CD4-positive, alpha-beta T cell treated with Interleukin-17A for 4 hours (primary cell): ENCODE data around the gene IRF2BP1.
A peak's percentile ranks its signal among the peaks of the same experiment; 100 is the strongest.

Experiments
- DNase-seq: peaks from one replicate; pipeline ENCODE4 v3.0.0-alpha.2; 2020; ENCODE audit warnings: mixed read lengths

Gene IRF2BP1, protein sequence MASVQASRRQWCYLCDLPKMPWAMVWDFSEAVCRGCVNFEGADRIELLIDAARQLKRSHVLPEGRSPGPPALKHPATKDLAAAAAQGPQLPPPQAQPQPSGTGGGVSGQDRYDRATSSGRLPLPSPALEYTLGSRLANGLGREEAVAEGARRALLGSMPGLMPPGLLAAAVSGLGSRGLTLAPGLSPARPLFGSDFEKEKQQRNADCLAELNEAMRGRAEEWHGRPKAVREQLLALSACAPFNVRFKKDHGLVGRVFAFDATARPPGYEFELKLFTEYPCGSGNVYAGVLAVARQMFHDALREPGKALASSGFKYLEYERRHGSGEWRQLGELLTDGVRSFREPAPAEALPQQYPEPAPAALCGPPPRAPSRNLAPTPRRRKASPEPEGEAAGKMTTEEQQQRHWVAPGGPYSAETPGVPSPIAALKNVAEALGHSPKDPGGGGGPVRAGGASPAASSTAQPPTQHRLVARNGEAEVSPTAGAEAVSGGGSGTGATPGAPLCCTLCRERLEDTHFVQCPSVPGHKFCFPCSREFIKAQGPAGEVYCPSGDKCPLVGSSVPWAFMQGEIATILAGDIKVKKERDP

DNA sequence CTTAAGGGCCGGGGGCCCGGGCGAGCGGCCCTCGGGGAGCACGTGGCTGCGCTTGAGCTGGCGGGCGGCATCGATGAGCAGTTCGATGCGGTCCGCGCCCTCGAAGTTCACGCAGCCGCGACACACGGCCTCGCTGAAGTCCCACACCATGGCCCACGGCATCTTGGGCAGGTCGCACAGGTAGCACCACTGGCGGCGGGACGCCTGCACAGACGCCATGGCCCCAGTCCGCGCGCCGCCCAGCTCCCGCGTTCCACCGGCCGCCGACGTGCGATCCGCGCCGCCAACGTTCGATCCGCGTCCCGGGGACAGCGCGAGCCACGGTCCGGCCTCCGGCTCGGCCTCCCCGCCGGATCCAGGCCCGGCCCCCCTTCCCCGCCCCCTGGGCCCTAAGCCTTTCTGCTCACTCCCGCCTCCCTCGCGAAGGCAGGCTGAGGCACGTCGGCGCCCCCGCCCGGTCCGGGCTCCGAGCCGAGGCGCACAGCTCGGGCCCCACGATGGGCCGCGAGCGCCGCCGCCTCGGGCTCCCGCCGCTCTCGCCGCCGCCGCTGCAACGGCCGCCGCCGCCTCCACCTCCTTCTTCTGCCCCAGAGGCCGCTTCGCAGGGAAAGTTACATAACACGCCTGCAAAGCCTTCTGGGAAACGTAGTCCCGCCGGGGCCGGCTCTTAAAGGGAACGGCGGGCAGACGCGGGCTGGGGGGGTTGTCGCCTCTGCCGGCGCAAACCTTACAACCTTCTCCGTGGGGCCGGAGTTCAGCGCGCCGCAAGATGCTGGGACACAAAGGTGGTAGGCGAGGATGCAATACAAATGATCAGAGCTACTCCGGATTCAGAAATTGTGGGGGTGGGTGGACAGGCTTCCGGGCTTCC lies at the start of gene IRF2BP1:
TSS of gene IRF2BP1 (minus strand) at position 586 of the 871 bp plus-strand sequence. CDS start at position 219, 367 bp downstream.
- peak; percentile 90 for DNase-seq

DNA sequence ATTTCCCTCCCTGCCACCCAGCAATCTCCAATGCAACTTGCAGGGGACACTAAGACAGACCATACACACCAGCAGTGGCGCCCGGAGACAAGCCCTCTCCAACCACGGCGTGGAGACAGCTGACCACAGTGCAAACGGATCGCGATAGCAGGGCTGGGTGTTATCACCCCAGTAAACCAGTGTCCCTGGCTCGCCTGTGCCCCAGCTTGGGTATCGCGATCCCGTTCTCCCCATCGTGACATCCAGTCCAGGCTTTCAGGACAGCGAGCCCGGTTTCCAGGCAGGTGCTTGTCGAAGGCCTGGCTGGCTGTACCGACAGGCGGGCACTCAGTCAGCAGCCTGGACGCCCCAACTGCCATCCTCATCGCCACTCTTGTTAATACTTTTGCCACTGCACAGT lies 49.3 kb upstream of the IRF2BP1 start:
- no peak for DNase-seq

- no peak for DNase-seq
These were observed 48.8 kb upstream of the IRF2BP1 start for GRCh38 chr19:45934551-45935230.

DNA sequence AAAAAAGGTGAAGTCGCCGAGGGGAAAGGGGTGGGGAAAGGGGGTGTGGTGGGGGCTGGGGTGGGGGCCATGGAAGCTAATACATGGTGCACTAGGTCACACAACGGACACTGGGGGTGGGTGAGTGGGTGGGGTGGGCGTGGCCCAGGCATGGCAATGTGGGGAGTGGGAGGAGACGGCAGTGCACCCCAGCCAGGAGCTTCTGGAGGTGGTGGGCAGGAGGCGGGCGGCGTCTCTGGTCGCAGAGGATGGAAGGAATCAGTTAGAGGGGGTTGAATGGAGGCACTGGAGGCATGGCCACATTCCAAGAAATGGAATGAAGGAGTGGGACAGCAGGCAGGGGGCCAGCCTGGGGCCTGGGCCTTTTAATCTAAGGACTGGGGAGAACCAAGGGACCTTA lies 47.8 kb upstream of the IRF2BP1 start:
- no peak for DNase-seq

DNA sequence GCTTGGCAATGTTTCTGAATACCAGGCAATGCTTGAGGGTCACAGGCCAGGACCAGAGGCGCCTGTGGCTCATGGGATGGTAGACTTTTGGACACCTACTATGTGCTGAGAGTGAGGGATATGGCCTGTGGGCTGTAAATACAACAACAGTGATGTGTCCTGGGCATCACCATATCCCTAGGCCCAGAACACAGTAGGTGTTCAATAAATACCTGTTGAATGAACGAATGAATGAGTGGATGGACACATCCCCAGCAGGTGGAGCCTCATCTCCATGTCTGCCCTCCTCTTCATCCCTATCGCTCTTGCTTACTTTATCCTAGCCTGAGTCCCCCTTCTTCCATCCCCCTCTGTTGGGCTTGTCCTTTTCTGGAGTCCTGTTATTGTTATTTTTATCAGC lies 45.1 kb upstream of the IRF2BP1 start:
- DNase-seq = no peak

GRCh38 chr19:45929247-45929646 lies 43.3 kb upstream of the IRF2BP1 start:
- no peak for DNase-seq

DNA sequence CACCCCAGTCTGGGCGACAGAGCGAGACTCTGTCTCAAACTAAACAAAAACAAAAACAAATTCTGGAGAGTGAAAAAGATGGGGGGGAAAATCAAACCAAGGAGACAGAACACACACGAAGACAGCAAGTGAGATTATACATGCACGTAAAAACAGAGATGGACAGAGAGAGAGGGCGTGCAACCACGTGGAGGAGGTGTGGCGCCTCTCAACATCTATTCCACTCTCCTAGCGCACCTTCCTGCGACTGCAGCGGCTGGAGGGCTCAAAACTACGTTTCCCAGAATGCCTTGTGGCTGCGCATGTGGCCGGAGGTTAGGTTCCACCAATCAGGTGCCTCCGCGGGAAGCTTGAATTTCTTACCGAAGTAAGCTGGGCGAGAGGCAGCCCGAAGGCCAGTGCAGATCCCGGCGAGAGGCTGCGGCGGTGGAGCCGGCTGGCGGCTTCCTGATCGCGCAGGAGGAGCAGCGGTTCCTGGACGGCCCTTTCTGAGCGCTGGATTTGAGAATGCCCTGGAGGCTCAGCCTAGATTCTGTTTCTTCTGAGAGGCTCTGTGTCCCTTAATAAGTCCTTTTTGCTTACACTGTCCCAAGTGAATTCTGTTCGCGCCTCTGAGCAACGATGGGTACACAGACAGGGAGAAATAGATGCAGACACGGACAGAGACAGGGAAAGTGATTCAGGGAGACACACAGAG lies 41.8 kb upstream of the IRF2BP1 start:
- DNase-seq = peak; percentile 92

DNA sequence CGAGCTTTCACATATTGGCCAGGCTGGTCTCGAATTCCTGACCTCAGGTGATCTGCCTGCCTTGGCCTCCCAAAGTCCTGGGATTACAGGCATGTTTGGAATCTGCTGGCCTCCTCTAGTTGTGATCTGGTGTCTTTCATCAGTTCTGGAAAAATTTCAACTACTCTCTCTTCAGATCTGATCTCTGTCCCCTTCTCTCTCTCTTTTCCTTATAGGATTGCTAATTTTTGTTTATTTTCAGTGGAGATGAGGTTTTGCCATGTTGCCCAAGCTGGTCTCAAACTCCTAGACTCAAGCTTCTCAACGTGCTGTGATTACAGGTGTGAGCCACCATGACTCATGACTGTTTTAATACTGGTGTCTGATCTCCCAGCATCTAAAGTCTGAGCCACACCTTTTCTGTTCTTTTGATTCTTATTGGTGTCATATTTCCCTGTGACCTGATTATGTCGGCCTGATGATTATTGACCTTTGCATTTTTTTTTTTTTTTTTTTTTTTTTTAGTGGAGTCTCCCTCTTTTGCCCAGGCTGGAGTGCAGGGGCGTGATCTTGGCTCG lies 39.0 kb upstream of the IRF2BP1 start:
- no peak for DNase-seq

- DNase-seq = no peak
These were observed 36.3 kb upstream of the IRF2BP1 start for GRCh38 chr19:45922281-45922680.

GRCh38 chr19:45920458-45920857 lies 34.5 kb upstream of the IRF2BP1 start:
- DNase-seq = no peak

DNA sequence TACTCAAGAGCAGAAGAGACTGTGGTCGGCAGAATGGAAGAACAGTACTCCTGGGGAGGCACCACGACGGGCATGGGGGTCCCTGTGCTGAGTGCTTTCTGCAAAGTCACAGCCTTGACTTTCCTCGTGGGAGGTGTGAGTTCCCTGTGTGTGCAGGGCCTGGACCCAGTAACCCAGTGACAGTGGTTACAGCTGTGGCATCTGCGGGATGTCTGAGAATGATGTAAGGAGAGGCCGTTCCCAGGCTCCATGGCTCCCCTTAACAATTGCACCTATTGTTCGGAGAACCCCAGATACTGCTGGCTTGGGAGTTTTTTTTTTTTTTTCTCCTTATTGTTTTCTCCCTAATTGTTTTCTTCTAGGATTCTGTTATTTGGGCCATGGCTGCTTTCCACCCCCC lies 33.7 kb upstream of the IRF2BP1 start:
- no peak for DNase-seq

DNA sequence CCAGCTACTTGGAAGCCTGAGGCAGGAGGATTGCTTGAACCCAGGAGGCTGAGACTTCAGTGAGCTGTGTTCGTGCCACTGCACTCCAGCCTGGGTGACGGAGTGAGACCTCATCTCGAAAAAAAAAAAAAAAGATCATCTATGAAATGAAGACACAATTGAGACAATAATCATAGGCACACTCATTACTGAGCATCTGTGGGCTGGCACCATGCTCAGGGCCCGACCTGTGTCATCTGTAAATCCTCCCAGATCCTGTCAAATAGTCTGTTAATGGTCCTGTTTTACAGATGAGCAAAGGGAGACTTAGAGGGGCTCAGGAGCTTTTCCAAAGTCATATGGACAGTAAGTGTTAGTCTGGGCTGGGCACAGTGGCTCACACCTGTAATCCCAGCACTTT lies 32.8 kb upstream of the IRF2BP1 start:
- DNase-seq = no peak

- DNase-seq = no peak
These were observed 31.6 kb upstream of the IRF2BP1 start for GRCh38 chr19:45917421-45918091.

- no peak for DNase-seq
These were observed 28.2 kb upstream of the IRF2BP1 start, which contains the start of gene NANOS2 for GRCh38 chr19:45913874-45914830. Gene NANOS2, minus strand, starts transcription at chr19:45914778. Its CDS starts 85 bp downstream, at chr19:45914693.

- DNase-seq = no peak
These were observed 25.4 kb upstream of the IRF2BP1 start for GRCh38 chr19:45911291-45911690.

DNA sequence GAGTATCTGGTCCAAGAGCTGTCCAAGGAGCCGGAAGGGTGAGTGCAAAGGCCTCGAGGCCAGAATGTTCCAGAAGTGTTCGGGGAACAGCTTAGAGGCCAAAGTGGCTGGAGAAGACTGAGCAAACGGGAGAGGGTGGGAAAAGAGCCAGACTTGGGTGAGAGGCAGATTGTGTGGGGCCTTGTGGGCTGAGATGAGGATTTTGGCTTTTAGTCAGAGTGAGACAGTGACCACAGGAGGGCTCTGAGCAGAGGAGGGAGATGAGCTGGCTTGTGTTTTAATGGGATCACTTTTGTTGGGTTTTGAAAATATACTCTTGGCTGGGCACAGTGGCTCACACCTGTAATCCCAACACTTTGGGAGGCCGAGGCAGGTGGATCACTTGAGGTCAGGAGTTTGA lies 23.0 kb upstream of the IRF2BP1 start:
- DNase-seq = no peak

- DNase-seq = no peak
These were observed 20.3 kb upstream of the IRF2BP1 start for GRCh38 chr19:45906221-45906620.

- DNase-seq = no peak
These were observed 19.1 kb upstream of the IRF2BP1 start for GRCh38 chr19:45905011-45905410.

- DNase-seq = peak; percentile 100
These were observed 17.0 kb upstream of the IRF2BP1 start for GRCh38 chr19:45902651-45903625.
